Stimulated activated CD4-positive, alpha-beta T cell treated with anti-CD3 and anti-CD28 coated beads, Interleukin-12 subunit alpha, Interleukin-12 subunit beta, amount 100 ng/mL, for 48 hours (primary cell): Measurements from ENCODE around the gene PIGN.
"Not testable (repeated sequence)": the region's sequence is repeated elsewhere in the genome, so short reads cannot be mapped to it uniquely, and the experiment has no call there.

Experiments
- DNase-seq, 3 donors: peaks; one replicate each; pipeline ENCODE4 v3.0.0-alpha.2; 2020; ENCODE audit warnings: low read depth in 2 of 3, low spot score in 1 of 3

Gene PIGN

DNA sequence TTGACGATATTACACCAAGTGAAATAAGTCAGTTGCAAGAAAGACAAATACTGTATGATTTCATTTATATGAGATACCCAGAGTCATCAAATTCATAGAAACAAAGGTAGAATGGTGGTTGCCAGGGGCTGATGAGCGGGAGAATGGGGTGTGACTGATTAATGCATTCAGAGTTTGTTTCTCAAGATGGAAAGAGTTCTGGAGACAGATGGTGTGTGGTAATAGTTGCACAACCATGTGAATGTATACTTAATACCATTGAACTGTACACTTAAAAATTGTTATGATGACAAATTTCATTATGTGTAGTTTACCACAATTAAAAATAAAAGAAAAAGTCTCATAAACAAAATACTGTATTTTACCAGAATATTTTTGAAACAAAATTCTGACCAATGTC is 117.3 kb downstream of the PIGN start:
- no peak for DNase-seq

DNA sequence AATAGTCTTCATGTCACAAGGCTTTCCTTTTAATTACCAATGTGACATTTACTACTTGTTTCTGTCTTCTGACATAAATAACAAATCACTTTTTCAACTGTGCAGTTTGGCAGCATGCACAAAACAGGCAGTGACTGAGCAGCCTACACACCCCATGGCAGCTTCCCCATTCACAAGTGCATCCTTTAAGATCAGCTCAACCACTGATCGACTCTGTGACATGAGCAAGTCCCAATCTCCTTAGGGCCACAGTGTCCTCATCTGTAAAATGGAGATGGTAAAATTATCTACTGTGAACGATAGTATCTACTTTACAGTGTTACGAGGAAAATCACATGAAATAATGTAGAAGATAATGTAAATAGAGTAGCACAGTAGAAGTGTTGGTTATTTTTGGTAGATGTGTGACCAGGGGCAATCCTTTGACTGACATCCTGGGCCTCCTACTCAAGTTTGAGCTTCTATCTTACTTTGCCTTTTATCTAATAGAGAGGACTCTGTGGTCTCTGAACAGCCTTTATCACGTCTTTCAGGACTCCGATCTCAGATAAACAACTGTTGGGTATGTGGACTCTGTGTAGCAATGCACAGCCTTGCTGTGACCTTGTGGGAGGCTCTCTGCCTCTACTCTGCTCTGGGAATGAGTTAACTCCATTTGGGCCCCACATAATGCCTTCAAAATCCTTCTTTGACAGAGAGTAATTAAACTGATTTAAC is 120.6 kb downstream of the PIGN start:
- DNase-seq: no peak

DNA sequence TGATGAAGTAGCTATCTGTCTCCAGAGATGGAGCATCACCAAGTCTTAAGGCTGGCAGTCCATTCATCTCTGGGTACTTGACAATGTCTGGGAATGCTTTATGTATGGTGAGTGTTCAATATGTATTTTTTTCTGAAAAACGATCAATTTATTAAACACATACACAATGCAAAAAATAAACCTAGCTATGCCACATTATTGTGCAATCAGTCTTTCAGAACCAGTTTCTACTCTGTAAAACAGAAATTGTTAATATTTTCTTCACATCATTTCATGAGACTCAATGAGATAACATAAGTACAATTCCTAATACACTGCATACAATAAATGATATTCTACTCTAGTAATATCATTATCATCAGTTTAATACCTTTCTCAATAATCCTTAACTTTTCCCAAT is 122.5 kb downstream of the PIGN start:
- DNase-seq: no peak

DNA sequence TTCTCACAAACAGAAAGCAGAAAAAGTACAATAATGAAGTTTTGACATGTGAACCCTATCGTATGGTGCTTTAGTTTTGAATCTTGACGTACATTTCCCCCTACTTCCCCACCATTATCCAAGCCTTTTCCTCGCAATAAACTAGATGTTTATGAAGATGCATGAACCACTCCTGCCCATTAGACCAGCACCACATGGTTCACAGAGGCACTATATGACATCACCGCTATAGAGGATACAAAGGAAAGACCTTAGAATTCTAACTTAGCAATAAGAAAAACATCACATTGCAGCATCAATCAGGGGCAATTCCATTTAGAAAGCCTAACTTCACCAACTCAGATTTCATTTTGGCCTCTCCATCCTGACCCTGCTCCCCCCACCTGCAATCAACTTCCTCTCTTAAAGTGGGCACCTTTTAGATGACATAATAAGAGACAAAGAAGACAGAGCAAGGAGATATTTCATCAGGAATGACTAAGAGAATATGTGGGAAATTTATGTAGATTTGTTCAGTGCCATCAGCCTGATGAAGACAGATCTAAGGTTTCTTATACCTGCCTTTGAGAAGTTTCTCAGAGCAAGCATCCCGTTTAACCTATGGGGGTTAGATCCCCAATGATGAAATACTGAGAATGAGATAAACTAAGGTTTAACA is 124.9 kb downstream of the PIGN start:
- no peak for DNase-seq

DNA sequence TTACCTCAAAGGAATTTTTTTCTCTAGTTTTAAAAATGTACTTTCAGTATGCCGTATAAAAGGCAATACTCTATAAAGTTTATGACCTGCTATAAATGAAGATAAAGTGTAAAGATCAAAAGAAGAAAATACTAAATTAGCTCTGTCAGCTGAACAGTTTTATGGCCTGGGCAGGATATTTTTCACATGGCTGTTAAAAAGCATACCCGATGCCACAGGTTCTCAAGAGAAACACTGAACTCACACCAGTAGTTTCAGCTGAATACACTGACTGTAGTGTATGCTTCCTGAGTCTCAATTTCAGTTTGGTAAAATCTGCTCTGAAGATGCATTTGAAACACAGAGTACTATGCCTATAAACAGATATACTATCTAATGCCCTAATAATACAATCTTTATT is 126.0 kb downstream of the PIGN start:
- no peak for DNase-seq

DNA sequence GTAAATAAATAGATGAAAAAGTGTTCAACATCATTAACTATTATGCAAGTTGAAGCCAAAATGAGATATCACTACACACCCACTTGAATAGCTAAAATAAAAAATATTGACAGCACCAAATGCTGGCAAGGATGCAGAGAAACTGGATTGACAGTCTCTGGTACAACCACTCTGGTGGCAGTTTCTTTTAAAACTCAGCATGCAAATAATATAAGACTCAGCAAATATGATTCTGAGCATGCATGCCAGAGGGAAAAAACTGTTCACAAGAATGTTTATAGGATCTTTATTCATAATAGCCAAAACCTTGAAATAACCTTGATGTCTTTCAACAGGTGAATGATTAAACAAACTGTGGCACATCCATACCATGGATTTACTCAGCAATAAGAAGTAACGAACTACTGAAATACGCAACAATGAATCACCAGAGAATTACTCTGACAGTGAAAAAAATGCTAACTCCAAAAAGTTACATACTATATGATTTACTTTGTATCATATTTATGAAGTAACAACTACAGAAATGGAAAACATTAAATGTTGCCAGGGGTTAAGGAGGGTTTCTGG is 131.8 kb downstream of the PIGN start:
- DNase-seq: no peak

DNA sequence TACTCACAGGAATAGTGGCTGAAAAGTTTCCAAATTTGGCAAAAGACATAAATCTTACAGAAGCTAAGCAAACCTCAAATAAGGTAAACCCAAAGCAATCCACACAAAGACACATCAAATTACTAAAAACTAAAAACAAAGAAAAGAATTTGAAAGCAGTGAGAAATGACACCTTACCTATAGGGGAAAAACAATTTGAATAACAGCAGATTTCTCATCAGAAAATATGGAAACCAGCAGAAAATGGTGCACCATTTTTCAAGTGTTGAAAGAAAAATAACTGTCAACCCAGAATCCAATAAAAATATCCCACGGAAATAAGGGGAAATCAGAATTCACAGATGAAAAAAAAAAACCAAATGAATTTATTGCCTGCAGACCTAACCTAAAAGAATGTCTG is 138.6 kb downstream of the PIGN start:
- DNase-seq: no peak

DNA sequence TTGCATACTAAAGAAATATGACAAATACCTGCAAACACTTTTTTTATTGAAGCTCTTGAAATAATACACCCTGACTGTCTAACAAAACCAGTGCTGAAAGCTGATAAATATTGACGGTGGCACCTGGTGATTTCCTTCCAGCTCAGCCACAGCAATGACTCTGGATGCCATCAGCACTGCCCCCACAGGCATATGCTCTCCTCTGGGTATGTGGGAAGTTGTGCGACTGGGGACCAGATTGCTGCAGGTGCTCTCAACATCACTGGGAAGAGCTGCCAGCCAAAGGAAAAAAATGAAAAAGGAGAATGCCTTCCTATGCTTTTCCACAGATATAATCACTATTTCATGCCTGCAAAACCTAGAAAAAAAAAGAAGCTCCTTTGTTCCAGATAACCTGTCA is 141.5 kb downstream of the PIGN start:
- DNase-seq: no peak

DNA sequence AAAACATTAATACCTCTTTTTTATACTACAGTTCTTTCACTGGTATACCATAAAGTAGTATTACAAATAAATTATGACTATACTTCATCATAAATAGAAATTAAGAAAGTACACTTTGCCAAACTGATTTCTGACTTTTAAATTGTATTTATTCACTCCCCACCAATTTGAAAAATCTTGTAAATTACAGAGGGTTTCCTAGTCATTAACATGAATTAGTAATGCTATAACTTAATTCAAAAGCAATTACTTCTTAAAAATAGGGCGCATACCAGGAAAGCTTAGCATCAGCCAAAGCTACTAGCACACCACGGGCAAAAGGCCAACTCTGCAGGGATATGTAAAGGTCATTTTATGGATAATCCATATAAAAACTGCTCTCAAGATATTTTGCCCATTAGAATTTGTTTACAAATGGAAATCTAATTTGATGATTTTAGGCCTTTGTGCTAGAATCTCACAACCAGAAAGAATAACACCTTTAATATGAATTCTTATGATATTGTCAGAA is 142.3 kb downstream of the PIGN start:
- DNase-seq: no peak

DNA sequence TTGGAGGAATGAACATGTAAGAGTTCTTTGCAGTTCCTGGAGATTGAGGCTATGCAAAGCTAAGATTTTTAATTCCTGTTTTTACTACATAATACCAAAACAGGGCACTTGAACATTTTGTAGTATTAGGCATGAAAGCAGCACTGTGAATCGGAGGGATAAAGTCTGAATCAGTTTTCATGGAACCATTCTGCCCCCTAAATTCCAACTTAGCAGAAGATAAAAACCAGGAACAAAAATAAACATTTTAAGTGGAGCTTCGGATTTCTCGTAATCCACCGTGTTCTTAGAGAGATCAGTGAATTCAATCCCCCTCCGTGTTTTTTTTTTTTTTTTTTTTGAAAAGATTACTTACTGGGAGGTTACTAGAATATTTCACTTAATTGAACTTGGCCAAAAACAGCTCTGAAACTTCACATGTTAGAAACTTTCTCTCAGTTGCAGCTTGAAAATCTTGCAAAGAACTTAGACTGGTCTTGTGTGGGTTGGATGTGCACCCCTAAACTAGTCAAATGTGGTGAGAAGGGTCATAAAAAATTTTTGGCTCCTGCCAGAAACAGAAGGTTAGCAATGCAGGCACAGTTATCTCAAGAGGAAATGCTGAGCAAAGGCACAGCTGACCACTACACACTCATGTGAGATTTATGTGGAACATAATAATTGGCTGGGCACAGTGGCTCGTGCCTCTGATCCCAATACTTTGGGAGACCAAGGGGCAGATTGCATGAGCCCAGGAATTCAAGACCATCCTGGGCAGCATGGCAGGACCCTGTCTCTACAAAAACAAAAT is 148.7 kb downstream of the PIGN start:
- DNase-seq: no peak

DNA sequence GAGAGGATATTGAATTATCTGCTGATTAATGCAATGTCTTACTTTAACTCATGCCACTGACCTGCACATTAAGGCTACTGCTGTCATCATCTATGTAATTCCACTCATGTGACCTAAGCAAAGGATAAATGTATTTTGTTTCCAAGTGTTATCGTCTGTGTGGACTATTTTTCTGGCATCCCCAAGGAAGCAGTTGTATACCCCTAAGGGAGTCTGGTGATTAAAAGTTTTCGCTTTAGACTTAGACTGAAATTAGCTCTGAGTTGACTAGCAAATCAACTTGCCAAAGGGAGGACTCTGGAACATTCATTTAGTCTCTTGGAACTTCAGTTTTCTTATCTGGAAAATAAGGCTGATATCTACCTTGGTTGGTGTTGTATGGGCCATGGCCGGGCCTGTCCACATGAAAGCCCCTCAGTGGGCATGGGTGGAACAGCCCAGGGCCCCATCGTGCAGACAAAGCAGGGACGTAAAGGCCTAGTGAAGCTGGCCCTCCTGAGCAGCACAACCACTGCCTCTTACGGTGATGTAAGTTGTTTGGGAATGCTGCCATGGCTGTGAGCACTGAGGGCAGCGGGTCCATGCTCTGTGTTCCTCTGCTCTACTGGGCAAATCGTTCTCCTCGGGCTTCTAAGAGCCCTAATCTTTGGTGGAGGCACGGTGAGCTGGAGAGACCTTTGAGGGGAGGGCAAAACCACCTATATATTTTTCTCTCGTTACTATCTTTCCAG is 149.7 kb downstream of the PIGN start:
- DNase-seq: no peak

DNA sequence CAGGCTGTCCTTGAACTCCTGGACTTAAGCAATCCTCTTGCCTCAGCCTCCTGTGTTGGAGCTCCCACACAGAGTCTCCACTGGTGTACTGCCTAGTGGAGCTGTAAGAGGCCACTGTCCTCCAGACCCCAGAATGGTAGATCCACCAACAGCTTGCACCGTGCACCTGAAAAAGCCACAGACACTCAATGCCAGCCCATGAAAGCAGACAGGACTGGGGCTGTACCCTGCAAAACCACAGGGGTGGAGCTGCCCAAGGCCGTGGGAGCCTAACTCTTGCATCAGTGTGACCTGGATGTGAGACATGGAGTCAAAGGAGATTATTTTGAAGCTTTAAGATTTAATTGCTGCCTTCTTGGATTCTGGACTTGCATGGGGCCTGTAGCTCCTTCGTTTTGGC is 152.6 kb downstream of the PIGN start:
- not testable (repeated sequence) for DNase-seq

DNA sequence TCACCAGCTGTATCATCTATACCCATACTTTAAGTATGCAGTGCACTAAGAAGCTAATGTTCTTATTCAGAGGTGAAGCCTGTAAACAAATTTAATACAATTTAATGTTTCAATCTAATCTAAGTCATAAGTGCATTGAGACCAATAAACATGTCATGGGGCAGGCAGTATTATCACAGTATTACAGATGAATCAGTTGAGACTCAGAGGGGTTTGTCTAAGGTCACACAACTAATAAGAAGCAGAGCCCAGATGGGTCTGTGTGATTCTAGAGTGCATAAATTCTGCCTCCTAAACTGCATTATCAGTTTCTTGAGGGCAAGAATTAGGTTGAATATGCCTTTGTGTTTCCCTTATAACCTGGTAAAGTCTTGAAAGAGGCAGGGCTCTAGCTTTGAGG is 153.1 kb downstream of the PIGN start:
- no peak for DNase-seq

DNA sequence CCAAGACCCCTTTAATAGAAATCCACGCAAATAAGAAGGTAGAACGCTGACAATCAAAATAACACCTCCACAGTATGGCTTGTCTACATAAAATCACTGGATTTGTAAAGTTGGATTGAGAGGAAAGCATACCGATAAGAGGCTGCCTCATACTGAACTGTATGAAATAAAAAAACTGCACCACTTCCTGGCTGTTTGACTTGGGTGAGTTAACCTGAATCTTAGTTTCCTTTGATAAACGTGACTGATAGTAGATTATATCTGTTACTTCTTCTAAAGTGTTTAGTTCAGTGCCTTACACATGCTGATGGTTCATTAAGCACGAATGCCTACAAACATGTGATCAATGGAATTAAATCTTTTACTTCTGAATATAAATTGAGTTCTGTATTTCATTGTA is 153.6 kb downstream of the PIGN start:
- DNase-seq: no peak

DNA sequence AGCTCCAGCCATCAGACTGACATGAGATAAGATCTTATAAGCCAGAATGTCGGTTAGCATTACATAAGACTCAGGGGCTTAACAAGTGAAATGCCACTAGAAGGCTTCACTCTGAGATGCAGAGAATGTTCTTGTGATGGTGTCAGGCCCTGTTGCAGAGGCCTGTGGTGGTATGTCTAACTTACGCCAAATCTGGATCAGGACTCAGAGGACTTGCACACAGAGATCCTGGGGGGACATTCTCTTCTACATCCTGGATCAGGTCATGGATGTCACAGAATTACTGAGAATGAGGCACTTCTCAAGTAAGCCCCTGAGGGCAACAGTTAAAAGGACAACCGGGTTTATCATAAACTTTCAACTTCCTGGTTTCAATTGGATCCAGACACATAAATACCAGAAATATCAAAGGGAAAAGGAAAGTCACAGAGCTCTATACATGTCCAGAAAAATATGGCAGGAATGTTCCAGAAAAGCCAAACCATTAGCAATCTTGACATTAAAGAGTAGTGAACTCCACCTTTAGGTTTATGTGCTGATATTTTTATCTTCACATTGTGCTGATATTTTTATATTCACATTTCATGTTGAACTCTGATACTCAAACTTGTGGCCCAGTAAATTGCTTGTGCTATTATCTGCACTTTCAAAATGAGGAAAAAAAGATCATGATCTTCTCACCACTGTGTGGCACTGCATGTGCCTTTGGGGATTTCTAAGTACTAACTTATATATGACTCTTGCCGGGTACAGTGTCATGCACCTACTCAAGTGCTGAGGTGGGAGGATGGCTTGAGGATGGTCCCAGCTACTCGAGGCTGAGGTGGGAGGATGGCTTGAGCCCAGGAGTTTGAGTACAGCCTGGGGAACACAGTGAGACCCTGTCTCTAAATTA is 156.5 kb downstream of the PIGN start:
- no peak for DNase-seq

DNA sequence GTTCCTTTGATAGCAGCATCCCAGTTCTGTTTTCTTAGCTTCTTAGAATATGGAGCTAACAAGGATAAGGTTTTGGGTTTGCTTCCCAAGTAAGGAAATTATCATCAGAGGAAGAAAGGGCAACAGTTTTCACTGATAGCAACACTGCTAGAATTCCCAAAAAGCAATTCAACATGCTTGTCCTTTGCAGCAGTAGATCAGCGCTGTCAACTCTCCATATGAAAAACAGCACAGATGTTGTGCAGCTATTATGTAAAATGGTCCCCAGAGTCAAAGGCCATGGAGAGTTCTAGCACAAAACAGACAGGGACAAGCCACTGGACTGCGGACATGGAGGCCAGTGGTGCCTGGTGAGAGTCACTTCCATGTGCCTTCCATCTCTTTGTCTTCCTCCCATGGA is 158.1 kb downstream of the PIGN start:
- no peak for DNase-seq

DNA sequence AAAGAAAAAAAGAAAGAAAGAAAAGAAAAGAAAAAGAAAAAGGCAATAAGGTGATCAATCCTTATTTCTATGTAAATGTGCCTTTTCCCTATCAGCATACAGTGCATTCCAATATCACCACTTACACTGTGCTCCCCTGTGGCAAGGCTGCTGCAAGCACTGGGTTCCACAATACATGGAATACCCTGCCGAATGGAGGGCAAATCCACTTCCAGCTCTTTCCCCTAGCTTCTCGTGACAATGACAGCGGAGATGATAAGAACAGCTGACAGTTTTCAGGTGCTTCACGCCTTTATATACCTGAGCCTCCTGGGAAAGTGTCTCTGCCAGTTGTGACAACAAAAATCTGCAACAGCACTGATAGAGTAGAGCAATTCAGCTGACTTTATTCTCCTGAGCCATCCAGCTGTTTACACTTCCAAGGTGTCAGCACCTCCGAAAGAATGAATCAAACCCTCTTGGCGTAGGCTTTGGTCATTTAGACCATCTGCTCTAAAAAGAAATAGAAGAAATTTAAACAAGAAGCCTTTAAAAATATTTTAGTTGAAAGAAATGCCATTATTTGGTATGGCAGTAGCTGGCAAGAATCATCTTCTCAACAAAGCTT is 158.8 kb downstream of the PIGN start:
- no peak for DNase-seq

DNA sequence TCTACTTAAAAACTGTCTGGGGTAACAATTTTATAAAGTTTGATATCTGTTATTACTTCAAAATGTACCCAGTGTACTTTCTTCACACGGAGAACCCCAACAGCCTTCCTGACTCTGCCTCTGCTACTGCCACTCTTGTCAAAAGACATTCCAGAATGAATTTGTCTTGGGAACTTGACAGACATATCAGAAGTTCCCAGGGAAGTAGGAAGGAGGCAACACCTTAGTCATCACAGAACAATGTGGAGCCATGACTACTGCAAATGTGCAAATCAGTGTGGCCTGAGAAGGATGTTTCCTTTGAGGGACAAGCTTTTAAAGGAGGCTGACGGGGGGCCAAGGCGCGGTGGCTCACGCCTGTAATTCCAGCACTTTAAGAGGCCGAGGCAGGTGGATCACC is 160.3 kb downstream of the PIGN start:
- no peak for DNase-seq

DNA sequence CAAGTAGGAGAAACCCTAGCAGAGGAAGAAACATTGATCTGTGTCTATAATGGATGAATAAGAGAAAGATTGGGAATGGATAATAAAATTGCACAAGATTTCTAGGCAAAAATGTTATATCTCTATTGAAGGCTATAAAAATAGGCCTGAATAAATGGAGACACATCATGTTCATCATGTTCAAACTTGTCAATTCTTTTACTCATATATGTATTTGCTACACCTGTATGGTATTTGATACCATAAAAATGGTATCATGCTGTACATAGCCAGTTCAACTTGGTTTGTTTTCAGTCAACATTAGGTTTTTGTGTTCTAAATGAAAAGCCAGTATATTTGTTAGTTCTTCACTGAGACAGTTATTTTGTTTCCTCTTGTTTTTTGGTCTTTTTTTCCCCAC is 161.9 kb downstream of the PIGN start:
- DNase-seq: no peak

DNA sequence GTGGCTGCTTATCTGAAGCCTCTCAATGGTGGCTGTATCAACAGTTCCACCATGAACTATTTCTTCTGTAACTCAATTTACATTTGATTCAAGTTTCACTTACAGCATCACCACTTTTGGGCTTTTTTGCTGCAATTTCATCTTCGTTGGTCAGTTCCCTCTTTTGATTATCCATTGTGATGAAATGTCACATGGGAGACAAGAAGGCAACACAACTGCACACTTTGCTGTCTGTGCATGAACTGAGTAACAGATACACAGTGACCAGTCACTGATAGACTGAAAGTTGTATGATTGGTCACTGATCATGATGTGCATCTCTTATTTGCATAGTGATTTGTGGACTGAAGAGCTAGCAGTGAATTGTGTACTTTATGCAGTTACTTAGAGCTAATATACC is 163.3 kb downstream of the PIGN start:
- no peak for DNase-seq
